Mesendoderm (in vitro differentiated cells): ENCODE data around the gene HMCN1.

ENCODE experiments used
- DNase-seq: peaks from one replicate; pipeline ENCODE4 v3.0.0; 2013
- H2AK5ac ChIP-seq: 2 replicates; pipeline ENCODE4 v1.6.1; 2013; ENCODE audit warnings: low read length, inconsistent platforms
- H2BK120ac ChIP-seq: 2 replicates; pipeline ENCODE4 v1.6.1; 2013; ENCODE audit warnings: low read depth, mild to moderate bottlenecking, low read length, moderate library complexity, mixed read lengths
- H2BK15ac ChIP-seq: replicated peaks from 2 replicates; pipeline ENCODE4 v1.6.1; 2013; ENCODE audit warnings: low read depth, mild to moderate bottlenecking, moderate library complexity
- H2BK5ac ChIP-seq: 2 replicates; pipeline ENCODE4 v1.6.1; 2013; ENCODE audit warnings: low read length, inconsistent platforms
- H3K18ac ChIP-seq: 2 replicates; pipeline ENCODE4 v1.6.1; 2013; ENCODE audit warnings: mild to moderate bottlenecking, low read length, mixed read lengths
- H3K23ac ChIP-seq: one replicate; pipeline ENCODE4 v1.6.1; 2013; ENCODE audit warnings: low read length
- H3K27ac ChIP-seq: 2 replicates; pipeline ENCODE4 v1.5.1; 2013; ENCODE audit warnings: low read depth, mild to moderate bottlenecking, inconsistent platforms, low read length, moderate library complexity
- H3K27me3 ChIP-seq: 2 replicates; pipeline ENCODE4 v1.6.1; 2013; ENCODE audit warnings: low read length, control low read depth, mild to moderate bottlenecking, inconsistent platforms; ENCODE audit not compliant: insufficient read depth, poor library complexity
- H3K36me3 ChIP-seq: 2 replicates; pipeline ENCODE4 v1.6.1; 2013; ENCODE audit warnings: low read length, inconsistent platforms; ENCODE audit not compliant: control insufficient read depth, insufficient read depth
- H3K4ac ChIP-seq: one replicate; pipeline ENCODE4 v1.6.1; 2013; ENCODE audit warnings: low read depth, mild to moderate bottlenecking, low read length, moderate library complexity
- H3K4me1 ChIP-seq: 2 replicates; pipeline ENCODE4 v1.6.1; 2013; ENCODE audit warnings: low read depth, low read length, inconsistent platforms; ENCODE audit not compliant: control insufficient read depth
- H3K4me2 ChIP-seq: 2 replicates; pipeline ENCODE4 v1.6.1; 2013; ENCODE audit warnings: low read length
- H3K4me3 ChIP-seq: 2 replicates; pipeline ENCODE4 v1.5.1; 2013; ENCODE audit warnings: mild to moderate bottlenecking, low read length
- H3K56ac ChIP-seq: one replicate; pipeline ENCODE4 v1.6.1; 2013; ENCODE audit warnings: low read length
- H3K79me1 ChIP-seq: 2 replicates; pipeline ENCODE4 v1.6.1; 2013; ENCODE audit warnings: low read length, inconsistent platforms
- H3K79me2 ChIP-seq: 2 replicates; pipeline ENCODE4 v1.6.1; 2013; ENCODE audit warnings: mild to moderate bottlenecking, low read length; ENCODE audit not compliant: control insufficient read depth, insufficient read depth
- H3K9ac ChIP-seq: 2 replicates; pipeline ENCODE4 v1.6.1; 2013; ENCODE audit warnings: low read length, inconsistent platforms
- H4K5ac ChIP-seq: one replicate; pipeline ENCODE4 v1.6.1; 2013; ENCODE audit warnings: low read length
- H4K8ac ChIP-seq: one replicate; pipeline ENCODE4 v1.6.1; 2013; ENCODE audit warnings: low read depth, mild to moderate bottlenecking, control low read depth, low read length, moderate library complexity
- WGBS: extraction: QIAGEN DNeasy Blood & Tissue Kit; methylation state at CpG from one replicate; pipeline ENCODE4 v1.1.7; 2013; ENCODE audit warnings: low lambda C conversion rate, missing lambda C conversion rate; ENCODE audit not compliant: insufficient coverage; ENCODE audit errors: extremely low coverage; 5-methylcytosine and 5-hydroxymethylcytosine counted together

Gene HMCN1

DNA sequence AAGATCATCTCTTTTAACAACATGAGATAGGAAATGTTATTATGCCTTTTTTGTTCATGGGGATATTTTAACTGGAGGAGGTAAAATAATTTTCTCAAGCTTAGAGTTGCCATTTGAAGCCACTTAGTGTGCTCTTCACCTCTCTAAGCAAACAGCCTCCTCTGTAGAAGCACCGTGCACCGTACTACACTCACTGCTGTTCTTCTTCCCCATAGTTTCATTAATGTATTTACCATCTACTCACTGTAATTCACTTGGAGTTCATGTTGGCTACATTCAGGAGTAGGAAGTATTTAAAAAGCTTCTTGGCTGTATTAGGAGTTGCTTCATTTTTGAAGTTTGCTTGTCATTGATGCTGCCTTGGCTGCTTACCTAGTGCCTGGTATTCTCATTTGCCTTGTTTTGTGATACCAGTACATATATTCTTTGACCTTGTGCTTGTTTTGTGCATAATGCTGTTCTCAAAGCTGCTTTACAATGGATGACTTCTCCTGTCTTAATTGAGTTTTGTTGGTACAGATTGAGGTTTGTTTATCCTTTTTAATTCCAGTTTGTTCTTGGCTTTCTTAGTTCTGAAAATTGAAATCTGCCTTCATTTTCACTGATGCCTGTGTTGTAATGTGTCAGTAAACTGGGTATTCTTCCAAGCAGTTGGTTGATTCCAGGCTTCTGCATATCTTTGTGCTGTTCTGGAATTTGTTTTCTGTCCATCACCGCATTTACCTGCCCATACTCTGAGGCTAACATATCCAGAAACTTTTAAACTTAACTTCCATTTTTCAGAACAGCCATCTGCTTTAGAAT, 240.4 kb downstream of the HMCN1 start:
- no peak overlapping the region for H3K56ac ChIP-seq
- H4K5ac ChIP-seq = no peak overlapping the region
- no peaks in the 10 kb centered on the region for H3K36me3 ChIP-seq
- H4K8ac ChIP-seq = no peak overlapping the region
- no peak overlapping the region for H3K9ac ChIP-seq
- no peak overlapping the region for H3K23ac ChIP-seq
- H3K18ac ChIP-seq = no peak overlapping the region
- H3K4ac ChIP-seq = no peak overlapping the region
- DNase-seq = no peak
- no peak overlapping the region for H2BK5ac ChIP-seq
- H2BK120ac ChIP-seq = no peak overlapping the region
- H3K4me3 ChIP-seq = no peak overlapping the region
- H3K79me1 ChIP-seq = no peaks in the 10 kb centered on the region
- H2BK15ac ChIP-seq = no peak overlapping the region
- H3K4me1 ChIP-seq = no peaks in the 10 kb centered on the region
- no peak overlapping the region for H3K27ac ChIP-seq
- no peaks in the 10 kb centered on the region for H3K79me2 ChIP-seq
- WGBS = no CpG with 5 or more reads among the region's 3 CpGs
- H3K4me2 ChIP-seq = no peak overlapping the region
- no peaks in the 10 kb centered on the region for H3K27me3 ChIP-seq
- H2AK5ac ChIP-seq = no peak overlapping the region

DNA sequence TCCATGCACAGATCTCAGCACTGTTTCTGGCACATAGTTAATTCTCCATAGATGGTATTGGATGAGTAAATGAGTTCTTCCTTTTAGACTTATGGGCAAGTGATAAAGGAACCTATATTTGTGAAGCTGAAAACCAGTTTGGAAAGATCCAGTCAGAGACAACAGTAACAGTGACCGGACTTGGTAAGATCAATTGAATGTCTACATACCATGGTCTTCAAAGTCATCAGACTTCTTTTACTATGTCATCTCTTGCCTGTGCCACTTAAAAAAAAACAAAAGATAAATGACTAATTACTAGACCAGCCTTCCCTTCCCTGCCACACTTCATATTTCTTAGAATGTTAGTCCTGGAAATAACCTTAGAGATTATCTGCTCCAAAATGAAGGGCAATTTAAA, 246.7 kb downstream of the HMCN1 start:
- no CpG with 5 or more reads among the region's 1 CpG for WGBS
- no peak overlapping the region for H3K9ac ChIP-seq
- H3K27ac ChIP-seq = no peak overlapping the region
- no peak overlapping the region for H2BK5ac ChIP-seq
- H4K8ac ChIP-seq = no peak overlapping the region
- H3K27me3 ChIP-seq = no peaks in the 10 kb centered on the region
- no peaks in the 10 kb centered on the region for H3K36me3 ChIP-seq
- H3K18ac ChIP-seq = no peak overlapping the region
- no peak overlapping the region for H4K5ac ChIP-seq
- no peak overlapping the region for H2BK120ac ChIP-seq
- H3K4me2 ChIP-seq = no peak overlapping the region
- H2AK5ac ChIP-seq = no peak overlapping the region
- no peak overlapping the region for H3K56ac ChIP-seq
- H3K79me1 ChIP-seq = no peaks in the 10 kb centered on the region
- H3K79me2 ChIP-seq = no peaks in the 10 kb centered on the region
- no peak overlapping the region for H3K4me3 ChIP-seq
- no peaks in the 10 kb centered on the region for H3K4me1 ChIP-seq
- H2BK15ac ChIP-seq = no peak overlapping the region
- no peak for DNase-seq
- no peak overlapping the region for H3K4ac ChIP-seq
- H3K23ac ChIP-seq = no peak overlapping the region

DNA sequence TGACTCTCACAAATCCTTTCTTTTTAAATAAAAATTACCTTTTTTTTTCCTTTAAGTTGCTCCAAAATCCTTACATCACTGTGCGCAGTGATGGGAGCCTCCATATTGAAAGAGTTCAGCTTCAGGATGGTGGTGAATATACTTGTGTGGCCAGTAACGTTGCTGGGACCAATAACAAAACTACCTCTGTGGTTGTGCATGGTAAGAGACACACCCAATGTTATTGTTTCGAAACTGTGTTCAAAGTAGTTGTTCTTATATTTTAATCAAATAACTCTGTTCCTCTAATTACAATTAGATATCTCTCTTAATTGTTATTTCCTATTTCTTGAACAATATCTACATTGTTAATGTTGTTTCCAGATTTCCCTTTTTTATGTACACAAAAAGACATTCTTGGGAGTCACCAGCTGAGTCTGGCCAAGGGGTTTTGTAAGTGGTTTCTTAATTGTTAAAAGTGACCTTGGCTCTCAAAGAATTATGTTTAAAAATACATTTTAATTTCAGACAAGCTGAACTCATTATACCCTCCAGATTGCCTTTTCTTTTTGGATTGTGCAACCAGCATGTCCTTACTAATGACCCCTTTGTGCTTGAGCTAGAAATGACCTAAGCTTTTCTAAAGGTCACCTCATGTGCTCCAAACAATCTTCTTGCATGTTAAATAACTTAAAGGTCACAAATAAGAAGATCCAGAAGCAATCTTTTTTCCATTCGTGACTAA, 250.1 kb downstream of the HMCN1 start:
- Histone ChIP-seq H3K27ac (no peak overlapping the region), H3K4ac (no peak overlapping the region), H3K36me3 (no peaks in the 10 kb centered on the region), H3K79me2 (no peaks in the 10 kb centered on the region), H3K56ac (no peak overlapping the region), H2BK5ac (no peak overlapping the region), H3K23ac (no peak overlapping the region), H4K8ac (no peak overlapping the region), H3K9ac (no peak overlapping the region), H2BK120ac (no peak overlapping the region), H3K4me1 (no peaks in the 10 kb centered on the region), H2AK5ac (no peak overlapping the region), H3K18ac (no peak overlapping the region), H4K5ac (no peak overlapping the region), H3K4me2 (no peak overlapping the region), H2BK15ac (no peak overlapping the region), H3K79me1 (no peaks in the 10 kb centered on the region), H3K4me3 (no peak overlapping the region), H3K27me3 (no peaks in the 10 kb centered on the region)
- WGBS = no CpG with 5 or more reads among the region's 4 CpGs
- no peak for DNase-seq

DNA sequence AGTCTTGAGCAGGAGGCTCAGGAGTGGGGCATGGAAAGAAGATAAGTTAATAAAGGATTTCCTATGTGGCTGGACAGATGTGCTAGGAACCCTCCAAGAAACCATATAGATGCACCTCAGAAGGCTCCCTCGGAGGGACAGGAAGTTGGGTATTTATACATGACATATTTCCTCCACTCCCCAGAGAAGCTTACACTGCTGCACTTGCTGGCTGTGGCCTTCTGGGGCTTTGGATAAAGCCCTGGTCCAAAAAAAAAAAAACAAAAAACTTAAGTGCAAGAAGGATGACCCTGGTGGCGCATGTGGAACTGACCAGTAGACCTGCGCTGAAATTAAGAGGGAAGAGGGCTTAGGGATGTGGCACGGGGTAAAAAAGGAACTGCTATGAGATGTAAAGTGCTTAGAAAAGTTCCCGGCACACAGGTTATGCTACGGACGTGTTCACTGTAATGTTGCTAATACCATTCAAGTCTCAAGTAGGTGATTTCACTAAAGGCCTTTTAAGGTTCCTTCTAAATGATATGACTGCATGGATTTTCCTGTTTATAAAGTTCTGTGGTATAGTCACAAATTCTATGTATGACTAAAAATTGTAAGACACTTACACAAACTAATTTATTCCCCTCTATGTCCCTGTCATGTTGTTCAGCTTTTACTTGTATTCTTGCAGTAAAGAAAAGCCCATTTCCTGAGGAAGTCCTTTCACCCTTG, 253.6 kb downstream of the HMCN1 start:
- DNase-seq = no peak
- Histone ChIP-seq H4K5ac (no peak overlapping the region), H4K8ac (no peak overlapping the region), H3K27me3 (no peaks in the 10 kb centered on the region), H3K18ac (no peak overlapping the region), H3K79me1 (no peaks in the 10 kb centered on the region), H3K4me2 (no peak overlapping the region), H3K9ac (no peak overlapping the region), H3K56ac (no peak overlapping the region), H3K4me3 (no peak overlapping the region), H2BK15ac (no peak overlapping the region), H3K79me2 (no peaks in the 10 kb centered on the region), H3K4ac (no peak overlapping the region), H3K27ac (no peak overlapping the region), H3K4me1 (no peaks in the 10 kb centered on the region), H2BK120ac (no peak overlapping the region), H2BK5ac (no peak overlapping the region), H3K23ac (no peak overlapping the region), H2AK5ac (no peak overlapping the region), H3K36me3 (no peaks in the 10 kb centered on the region)
- WGBS = no CpG with 5 or more reads among the region's 7 CpGs

DNA sequence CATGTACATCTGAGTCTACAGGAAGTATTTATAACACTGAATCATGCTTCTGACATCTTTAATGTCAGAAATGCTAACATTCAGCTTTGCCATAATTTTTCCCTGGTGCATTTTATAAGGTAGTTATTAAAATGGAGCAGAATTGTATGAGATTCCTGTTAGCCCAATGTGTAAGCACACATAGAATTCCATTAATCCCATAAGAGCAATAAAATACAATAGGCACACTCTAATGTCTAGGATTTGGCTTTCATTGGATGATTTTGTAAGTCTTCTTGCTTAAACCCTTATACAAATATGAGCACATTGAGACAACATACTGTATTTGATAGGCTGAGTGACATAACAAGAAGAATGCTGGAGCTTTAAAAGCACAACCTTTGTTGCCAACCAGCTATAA, 256.4 kb downstream of the HMCN1 start:
- no peaks in the 10 kb centered on the region for H3K27me3 ChIP-seq
- no peak for DNase-seq

More for the DNA sequence above, 256.4 kb downstream of the HMCN1 start:
- Histone ChIP-seq H3K4ac (no peak overlapping the region), H2BK5ac (no peak overlapping the region), H3K18ac (no peak overlapping the region), H3K9ac (no peak overlapping the region), H3K56ac (no peak overlapping the region), H3K4me1 (no peaks in the 10 kb centered on the region), H3K4me2 (no peak overlapping the region), H2BK15ac (no peak overlapping the region), H3K23ac (no peak overlapping the region), H3K79me1 (no peaks in the 10 kb centered on the region), H2AK5ac (no peak overlapping the region), H4K8ac (no peak overlapping the region), H2BK120ac (no peak overlapping the region), H3K36me3 (no peaks in the 10 kb centered on the region), H4K5ac (no peak overlapping the region), H3K4me3 (no peak overlapping the region), H3K79me2 (no peaks in the 10 kb centered on the region), H3K27ac (no peak overlapping the region)
